ENCODE results near the gene SPX. TPM values are rescaled to one million over a fixed set of nuclear protein-coding genes. Genes with fewer than 3 reads are reported as not detected.
A peak's percentile ranks its signal among the peaks of the same experiment; 100 is the strongest.

The SPX gene
- total RNA-seq, 1 donor from 2014 or later: 0.59 TPM

GRCh38 chr12:21499765-21500164, 26.3 kb upstream of the SPX start:
- no peak overlapping the region for H3K4me3 ChIP-seq

GRCh38 chr12:21500786-21501257, 25.3 kb upstream of the SPX start:
- DNase-seq: no peak
- Histone ChIP-seq H3K36me3 (peaks cover 31% of the 10 kb centered on the region), H3K27ac (peak overlapping the region; percentile 94), H3K4me1 (peaks cover 41% of the 10 kb centered on the region), H3K27me3 (ENCODE audit: low read depth) (no peaks in the 10 kb centered on the region), H3K9me3 (no peaks in the 10 kb centered on the region), H3K4me3 (peak overlapping the region; percentile 90)
- no peak for ATAC-seq
- intact Hi-C loops (cut with DNase I): no loop called here
- TF ChIP-seq CTCF (IDR thresholded peaks at IDR 0.05): no peak

More at GRCh38 chr12:21499765-21500164, 26.3 kb upstream of the SPX start:
- Histone ChIP-seq H3K36me3 (peaks cover 39% of the 10 kb centered on the region), H3K27me3 (ENCODE audit: low read depth) (no peaks in the 10 kb centered on the region), H3K9me3 (no peaks in the 10 kb centered on the region), H3K4me1 (peaks cover 41% of the 10 kb centered on the region), H3K27ac (no peak overlapping the region)
- intact Hi-C loops (cut with DNase I): no loop called here
- TF ChIP-seq CTCF (IDR thresholded peaks at IDR 0.05): no peak
- DNase-seq: no peak
- no peak for ATAC-seq

- DNase-seq (peak; percentile 92), ATAC-seq (peak; percentile 99 to 100)
- no peaks in the 10 kb centered on the region for H3K27me3 ChIP-seq (ENCODE audit: low read depth)
- H3K27ac ChIP-seq: peak within 1 kb of the TSS; percentile 94
- H3K4me3 ChIP-seq: peak within 1 kb of the TSS; percentile 90
- peaks cover 24% of the 10 kb centered on the region for H3K36me3 ChIP-seq
- H3K9me3 ChIP-seq: no peaks in the 10 kb centered on the region
- peaks cover 45% of the 10 kb centered on the region for H3K4me1 ChIP-seq
- no peak for TF ChIP-seq CTCF (IDR thresholded peaks at IDR 0.05)
- intact Hi-C loops (cut with DNase I): no loop called here
Measured at GRCh38 chr12:21501258-21502163, 24.6 kb upstream of the SPX start, which contains the start of the genes GOLT1B and RECQL. TSS of gene GOLT1B (plus strand) at chr12:21501789. CDS start at chr12:21501924, 135 bp downstream. TSS of gene RECQL (minus strand) at chr12:21501635. CDS start at chr12:21499570, 2,065 bp downstream.

- peak; percentile 44 to 56 for ATAC-seq
- Histone ChIP-seq H3K9me3 (no peaks in the 10 kb centered on the region), H3K36me3 (peaks cover 19% of the 10 kb centered on the region), H3K4me3 (peak overlapping the region; percentile 90), H3K27me3 (ENCODE audit: low read depth) (no peaks in the 10 kb centered on the region), H3K27ac (peak overlapping the region; percentile 94), H3K4me1 (peaks cover 51% of the 10 kb centered on the region)
- TF ChIP-seq CTCF (IDR thresholded peaks at IDR 0.05): no peak
- DNase-seq: peak; percentile 54
- intact Hi-C loops (cut with DNase I): no loop called here
Measured at GRCh38 chr12:21502164-21502496, 24.0 kb upstream of the SPX start.

GRCh38 chr12:21502872-21503271, 23.2 kb upstream of the SPX start:
- H3K4me3 ChIP-seq: peak overlapping the region; percentile 90
- H3K4me1 ChIP-seq: peaks cover 52% of the 10 kb centered on the region
- H3K36me3 ChIP-seq: peaks cover 19% of the 10 kb centered on the region
- H3K9me3 ChIP-seq: no peaks in the 10 kb centered on the region
- intact Hi-C loops (cut with DNase I): no loop called here
- no peak overlapping the region for H3K27ac ChIP-seq
- no peak for DNase-seq
- no peaks in the 10 kb centered on the region for H3K27me3 ChIP-seq (ENCODE audit: low read depth)
- TF ChIP-seq CTCF (IDR thresholded peaks at IDR 0.05): no peak
- no peak for ATAC-seq

Data from lower lobe of right lung (tissue), 2 donors.